ELF-1 (cell line): ENCODE data around the gene SLC43A3.
"Not testable (repeated sequence)": the region's sequence is repeated elsewhere in the genome, so short reads cannot be mapped to it uniquely, and the experiment has no call there.

ENCODE experiments used
- DNase-seq: peaks from one replicate; pipeline ENCODE4 v3.0.0-alpha.2; 2016; ENCODE audit warnings: low read depth, low spot score

The SLC43A3 gene

DNA sequence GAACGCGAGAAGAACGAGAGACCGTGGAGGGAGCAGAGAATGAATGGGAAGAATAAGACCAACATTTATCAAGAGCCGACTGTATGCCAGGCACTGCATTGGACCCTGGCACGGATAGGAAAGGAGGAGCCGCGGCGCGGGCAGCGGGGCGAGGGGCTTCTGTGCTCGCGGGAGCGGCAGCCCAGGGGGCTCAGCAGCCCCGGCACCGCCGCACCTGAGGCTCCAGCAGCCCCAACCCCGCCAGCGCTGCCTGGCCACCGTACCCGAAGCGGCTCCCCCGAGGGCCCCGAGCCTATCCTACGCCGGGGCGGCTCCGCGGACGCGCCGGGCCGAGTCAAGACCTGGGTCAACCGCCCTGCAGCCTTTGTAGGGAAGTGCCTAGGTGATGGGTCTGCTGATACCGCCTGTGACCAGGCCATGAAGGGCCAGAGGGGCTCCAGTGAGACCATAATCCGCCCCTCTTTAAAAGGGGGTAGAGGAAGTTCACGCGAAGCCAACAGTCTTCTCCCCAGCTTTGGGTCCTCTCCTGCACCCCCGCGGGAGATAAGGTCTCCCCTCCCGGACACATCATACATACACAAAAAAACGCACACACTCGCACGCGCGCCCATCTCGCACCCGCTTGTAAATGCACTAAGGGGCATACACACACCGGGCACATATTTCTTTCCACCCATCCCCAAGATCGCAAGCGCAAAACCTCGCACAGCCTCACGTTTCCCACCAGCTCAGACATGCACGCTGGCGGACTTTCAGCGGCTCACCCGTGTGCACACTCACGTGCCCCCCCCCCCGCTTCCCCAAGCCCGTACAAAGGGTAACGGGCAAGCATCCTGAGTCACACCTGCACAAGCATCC is 32.5 kb upstream of the SLC43A3 start:
- no peak for DNase-seq

DNA sequence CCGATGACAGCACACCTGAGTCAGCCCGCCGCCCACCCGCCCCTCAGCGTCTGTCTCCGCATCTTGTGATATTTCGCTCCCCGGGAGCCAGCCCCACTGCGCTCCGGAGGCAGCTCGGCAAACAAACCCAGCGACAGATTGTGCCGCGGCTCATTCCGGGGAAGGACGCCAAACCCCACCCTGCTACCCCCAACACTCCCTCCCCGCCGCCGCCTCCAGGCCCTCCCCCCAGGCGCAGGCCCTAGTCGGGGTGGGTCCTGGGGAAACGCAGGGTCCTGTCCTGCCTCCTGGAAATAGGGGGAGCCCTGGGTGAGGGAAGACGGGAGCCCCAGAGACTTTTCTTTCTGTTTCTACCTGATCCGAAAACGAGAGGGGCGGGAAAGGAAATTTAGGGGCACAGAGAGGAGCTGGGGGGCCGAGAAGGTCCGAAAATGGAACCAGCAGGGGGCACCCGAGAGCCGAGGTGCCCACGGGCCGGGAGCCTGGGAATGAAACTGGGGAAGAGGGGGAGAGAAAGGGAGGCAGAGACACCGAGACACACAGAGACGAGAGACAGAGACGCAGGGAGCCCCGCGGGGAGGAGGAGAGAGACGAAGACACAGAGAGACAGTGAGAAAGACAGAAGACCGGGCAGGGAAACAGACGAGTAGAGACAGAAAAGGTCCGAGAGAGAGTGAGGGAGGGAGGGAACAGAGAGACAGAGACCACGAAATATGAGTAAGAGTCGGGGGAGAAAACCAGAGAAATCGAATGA is 31.7 kb upstream of the SLC43A3 start:
- DNase-seq: peak; percentile 58

DNA sequence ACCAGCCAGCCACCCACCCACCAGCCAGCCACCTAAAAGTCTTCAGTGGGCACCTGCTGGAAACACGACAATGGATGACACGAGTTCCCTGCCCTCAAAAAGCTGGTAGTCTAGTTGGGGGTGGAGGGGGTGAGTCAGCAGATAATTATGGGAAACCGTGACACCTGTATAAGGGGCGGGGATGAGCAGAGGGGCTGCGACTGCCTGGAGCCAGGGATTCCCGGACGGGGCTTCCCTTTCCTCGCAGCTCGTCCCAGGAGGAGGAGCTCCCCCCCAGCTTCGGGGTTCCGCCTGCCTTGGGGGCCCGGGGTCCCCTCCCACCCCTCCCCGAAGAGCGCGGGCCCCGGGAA is 31.1 kb upstream of the SLC43A3 start:
- DNase-seq: no peak

DNA sequence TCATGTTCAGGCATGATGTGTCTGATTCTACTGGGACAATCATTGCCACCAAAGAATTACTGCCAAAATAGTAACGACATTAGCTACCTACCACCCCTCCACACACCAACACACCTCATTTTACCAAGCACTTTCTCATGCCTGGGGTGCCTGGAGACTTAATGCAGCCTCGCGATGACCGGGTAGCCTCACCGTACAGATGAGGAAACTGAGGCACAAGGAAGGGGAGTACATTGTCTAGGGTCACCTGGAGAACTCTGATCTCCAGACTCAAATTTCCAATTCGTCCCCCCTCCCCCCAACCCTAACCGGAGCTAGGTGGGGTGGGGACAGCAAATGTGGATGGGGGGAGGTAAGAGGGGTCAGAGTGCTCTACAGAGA is 30.7 kb upstream of the SLC43A3 start:
- DNase-seq: no peak

DNA sequence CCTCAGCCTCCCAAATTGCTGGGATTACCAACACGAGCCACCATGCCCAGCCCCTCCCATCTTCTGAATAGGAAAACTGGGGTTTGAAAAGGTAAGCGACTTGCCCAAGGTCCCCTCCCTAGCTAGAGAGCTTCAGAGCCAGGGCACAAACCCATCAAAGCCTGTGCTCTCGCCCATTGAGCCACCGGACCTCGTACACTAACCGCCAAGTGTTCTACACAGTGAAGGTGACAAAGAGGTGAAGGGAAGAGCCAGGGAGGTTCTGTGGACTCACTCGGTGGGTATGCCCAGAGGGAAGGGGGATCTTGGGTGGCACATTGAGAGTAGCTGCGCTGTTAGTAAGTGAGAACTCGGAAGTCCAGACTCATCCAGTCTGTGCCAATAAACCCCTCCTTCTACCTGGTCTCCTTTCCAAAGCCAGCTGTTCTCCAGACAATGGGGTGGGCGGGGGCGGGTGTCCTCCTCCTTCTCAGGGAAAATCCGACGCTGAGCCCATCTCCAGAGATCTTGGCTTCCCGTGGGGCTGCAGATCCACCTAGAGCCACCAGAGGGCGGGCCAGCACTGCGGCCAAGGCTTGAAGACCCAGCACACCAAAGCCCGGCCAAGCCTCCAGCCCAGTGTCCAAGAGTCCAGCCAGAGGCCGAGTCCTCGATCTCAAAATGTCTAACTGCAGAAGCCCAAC is 30.2 kb upstream of the SLC43A3 start:
- DNase-seq: peak; percentile 96

DNA sequence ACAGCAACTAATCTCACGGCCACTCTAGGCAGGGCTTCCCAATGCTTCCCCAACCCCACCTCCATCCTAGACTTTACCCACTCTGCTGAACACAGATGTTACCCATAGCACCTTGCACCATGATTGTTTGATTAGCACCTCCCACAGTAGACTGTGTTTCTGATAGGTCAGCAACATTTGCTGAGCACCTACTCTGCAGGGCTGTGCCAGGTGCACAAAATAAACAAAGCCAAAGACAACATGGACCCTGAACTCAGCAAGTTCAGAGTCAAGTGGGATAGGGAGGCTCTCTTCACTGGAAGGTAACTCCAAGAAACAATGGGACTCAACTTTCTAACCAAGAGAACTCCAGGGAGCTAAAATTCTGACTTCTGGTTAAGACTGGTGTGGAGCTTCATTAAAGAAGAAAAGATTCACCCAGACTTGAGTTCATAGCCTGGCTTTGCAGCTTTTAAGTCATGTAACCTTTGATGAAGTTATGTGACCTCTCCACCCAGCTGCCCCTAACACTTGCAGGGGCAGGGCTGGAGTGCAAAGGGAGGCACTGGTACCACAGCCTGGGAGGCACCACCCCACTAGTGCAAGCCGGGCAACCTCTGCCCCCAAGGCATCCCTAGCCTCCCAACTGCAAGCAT is 26.7 kb upstream of the SLC43A3 start:
- DNase-seq: no peak

DNA sequence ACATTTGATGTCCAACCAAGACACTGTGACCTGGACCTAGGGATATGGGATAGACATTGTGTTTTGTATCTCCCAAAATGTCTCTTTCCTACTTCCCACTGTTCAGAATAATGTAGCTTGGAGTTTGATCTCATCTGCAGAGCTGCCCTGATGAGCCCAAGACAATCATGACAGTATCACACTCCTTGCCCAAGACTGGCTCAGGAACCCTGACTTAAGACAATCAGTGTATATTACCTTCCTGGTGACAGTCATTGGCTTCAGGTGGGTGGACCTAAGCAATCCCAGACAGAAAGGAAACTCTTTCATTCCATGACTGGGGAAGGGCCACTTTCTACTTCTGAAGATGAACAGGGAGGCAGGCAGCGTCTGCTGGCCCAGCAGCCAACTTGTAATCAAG is 19.1 kb upstream of the SLC43A3 start:
- no peak for DNase-seq

DNA sequence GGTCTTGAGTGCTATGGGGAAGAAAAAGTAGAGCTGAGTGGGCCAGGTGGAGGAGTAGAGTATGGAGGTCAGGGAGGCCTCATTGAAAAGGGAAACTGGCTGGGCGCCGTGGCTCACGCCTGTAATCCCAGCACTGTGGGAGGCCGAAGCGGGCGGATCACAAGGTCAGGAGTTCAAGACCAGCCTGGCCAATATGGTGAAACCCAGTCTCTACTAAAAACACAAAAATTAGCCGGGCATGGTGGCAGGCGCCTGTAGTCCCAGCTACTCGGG is 18.1 kb upstream of the SLC43A3 start:
- not testable (repeated sequence) for DNase-seq

DNA sequence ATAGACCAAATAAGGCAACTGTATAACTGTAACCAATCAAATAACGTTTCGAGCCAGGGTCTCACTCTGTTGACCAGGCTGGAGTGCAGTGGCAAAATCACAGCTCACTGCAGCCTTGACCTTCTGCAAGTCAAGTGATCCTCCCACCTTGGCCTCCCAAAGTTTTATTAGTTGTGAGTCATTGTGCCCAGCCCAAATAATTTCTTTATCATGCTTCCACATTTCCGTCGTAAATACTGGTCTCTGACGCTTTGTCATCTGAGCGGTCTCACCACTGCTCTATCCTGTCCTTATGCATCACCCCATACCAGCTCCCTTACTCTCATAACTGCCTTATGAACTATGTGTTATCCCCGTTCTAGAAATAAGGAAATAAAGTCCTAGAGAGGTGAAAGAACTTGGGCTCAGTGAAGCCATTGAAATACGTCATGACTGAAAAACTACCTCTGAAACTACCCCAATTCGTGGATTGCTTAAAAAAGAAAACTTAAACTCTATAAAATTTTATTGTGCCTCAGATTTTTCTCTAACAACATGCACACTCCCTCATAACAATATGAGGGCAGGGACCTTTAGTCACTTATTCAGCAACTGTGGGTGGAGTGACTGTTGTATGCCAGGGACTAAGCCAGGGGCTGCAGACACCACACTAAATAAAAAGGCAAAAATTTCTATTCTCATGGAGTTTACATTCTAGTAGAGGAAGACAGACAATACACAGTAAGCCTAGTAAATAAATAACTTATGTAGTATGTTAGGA is 17.6 kb upstream of the SLC43A3 start:
- DNase-seq: no peak

DNA sequence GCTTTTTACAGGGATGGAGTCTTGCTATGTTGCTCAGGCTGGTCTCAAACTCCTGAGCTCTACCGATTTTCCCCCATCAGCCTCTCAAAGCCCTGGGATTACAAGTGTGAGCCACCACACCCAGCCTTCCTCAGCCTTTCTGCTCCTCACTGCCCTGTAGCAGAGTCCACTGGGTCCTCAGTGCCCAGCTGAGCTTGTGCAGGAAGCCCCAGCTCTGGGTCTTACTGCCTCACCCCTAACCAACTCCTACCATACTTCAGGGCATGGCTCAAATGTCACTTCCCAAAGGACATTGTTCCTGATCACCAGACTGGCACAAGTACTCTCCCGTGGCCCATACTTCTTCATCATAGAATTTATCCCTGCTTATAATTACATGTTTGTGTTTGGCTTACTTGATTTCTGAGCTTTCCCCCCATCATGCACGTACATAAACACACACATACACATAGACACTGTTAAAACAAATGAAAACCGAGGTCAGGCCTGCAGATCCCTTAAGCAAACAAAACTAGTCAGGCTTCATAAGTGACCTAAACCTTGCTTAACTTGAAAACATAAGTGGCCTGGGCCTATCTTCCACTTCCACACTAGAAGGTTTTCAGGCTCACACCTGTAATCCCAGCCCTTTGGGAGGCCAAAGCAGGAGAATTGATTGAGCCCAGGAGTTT is 14.0 kb upstream of the SLC43A3 start:
- no peak for DNase-seq

DNA sequence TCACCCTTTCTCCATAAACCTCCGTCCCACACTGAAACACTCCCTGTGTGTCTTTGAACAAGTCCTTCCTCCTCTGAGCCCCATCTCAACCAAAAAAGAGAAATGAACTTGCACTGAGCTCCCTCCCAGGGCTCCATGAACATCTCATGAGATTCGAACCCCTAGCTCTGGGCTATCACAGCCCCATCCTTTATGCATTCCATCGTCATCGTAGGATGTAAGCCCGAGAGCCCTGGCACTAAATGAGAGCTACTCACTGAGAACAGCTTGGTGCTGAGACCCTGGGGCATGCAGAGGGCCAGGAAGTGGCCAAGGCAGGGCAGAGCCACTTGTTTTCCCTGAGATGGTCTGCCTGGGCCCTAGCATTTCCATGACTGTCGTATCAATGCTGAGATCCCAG is 12.9 kb upstream of the SLC43A3 start:
- DNase-seq: no peak

DNA sequence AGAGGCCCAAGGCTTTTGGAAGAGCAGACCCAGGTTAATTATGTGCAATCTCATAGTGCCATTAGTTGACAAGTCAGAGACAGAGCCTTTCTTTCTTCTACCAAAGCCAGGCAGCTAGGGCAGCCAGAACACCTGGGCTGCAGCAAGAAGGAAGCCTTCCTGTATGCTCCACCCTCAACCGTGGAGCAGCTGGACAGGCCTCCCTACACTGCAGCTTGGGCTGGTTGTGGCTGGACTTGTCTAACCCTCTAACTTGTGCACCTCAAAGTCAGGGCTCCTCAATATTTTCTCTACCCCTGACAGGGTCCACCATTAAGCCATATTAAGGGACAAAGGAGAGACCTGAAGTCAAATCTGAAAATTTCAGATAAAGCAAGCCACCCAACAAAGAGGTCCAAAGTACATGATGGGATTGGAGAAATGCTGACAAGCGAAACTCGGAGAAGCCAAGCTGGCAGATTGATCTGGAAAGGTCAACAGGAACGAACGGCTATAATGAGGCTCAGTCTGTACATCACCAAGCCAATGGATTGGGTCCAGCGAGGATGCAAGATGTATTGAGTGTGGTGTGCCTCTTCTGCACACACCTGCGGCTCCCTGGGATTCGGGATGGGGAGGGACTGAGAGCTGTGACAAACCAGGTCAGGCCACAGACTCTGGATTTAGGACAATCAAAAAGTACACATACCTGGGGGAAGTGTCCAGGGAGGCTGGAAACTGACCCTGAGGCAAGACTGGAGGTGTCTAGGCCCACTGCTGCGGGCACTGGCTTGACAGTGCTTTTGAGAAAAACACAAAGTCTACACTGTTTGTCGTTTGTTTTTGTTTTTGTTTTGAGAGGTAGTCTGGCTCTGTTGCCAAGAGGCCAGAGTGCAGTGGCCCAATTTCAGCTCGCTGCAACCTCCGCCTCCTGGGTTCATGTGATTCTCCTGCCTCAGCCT is 11.7 kb upstream of the SLC43A3 start:
- DNase-seq: no peak

DNA sequence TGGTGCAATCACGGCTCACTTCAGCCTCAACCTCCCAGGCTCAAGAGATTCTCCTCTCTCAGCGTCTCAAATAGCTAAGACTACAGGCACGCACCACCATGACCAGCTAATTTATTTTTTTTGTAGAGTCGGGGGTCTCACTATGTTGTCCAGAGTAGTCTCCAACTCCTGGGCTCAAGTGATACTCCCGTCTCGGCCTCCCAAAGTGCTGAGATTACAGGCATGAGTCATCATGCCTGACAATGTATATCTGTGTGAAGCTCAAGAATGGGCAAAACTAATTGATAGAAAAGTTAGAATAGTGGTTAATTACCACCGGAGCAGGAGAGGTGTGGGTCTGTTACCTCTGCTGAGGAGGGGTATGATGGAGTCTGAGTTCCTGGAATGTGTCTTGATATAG is 9.1 kb upstream of the SLC43A3 start:
- DNase-seq: no peak

DNA sequence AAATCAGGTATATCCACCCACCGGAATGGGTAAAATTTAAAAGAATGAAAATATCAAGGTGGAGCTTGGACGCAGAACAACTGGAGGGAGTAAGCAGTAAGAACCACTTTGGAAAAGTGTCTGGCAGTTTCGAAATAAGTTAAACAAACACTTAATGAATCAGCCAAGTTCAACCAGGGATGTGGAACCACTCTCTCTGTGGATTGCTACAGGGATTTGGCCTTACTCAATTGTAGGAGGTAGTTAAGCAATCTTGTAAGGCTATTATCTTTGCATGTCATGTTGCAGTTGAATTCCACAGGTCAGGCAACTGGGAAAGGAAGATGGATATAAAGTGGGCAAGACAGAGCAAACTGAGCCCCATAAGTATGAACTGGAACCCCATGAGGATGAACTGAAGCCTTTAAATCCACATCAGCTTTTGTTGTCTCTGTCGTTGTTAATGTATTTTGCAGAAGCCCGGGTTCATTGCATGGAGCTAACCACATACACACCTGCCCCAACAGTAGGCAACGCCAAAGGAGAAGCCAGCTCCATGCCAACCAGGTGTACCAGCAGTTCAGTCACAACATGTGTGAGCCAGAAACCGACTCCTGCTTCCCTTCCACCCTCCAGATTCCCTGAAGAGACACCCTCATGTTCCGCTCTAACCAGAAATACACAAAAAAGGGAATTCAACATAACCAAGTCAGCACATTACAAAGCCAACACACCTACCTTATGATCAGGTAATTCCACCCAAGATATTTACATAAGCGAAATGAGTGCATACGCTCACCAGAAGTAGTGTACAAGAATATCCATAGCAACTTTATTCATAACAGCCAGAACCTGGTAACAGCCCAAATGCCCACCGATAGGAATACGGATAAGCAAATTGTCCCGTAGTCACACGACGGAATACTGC is 8.0 kb upstream of the SLC43A3 start:
- no peak for DNase-seq

DNA sequence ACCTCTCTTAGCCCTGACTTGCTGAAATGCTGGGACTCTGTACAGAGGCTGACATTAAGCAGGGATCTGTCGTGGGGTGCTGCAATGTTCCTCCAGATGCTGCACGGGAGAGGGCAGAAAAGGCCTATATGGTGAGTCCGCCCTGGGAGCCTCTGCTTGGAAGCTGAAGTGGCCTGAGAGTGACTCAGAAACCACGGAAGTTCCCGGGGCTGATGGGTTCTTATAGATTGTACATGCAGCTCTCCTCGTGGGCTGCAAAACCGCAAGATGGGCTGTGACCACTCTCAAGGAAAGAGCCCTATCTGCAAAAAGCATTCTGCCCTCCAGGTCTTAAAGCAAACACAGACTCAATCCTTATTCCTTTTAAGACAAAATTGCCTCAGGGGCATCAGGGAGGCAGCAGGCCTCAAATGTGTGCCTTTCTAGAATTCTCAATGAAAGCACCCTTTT is 5.8 kb upstream of the SLC43A3 start:
- no peak for DNase-seq

DNA sequence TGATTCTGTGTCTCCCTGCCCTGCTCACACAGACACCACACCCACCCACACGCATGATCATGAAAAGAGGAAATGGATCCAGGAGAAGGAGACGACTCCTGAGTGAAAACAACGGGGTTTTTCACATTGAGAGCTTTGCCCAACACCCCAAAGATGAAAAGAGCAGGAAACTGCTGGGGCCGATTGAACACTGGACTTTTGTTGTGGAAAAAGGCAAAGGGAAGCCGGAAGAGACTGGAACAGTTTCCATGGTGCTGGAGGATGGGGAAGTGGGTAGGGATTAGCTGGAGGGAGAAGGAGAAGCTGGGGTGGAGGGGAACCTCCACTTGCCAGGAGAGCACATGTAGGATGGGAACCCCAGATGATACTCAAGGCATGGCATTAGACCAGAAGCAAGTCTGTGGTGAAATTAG is 5.2 kb upstream of the SLC43A3 start:
- DNase-seq: no peak

DNA sequence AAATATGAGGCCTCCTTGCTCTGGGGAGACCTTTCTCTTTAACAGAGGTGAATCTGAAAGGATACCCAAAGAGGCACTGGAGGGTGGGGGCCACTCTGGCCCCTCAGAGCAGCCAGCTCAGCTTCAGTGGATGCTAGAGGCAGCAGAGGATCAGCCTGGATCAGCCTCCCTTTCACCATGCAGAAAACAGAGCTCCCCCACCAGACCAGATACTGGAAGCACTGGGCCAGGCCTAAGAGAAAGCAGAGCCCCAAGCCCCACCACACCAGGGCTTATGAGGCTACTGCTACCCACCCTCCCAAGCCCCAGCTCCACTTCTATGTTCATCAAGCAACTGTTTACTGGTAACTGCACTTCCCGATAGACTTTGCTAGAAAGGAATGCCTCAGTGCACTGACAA is 4.0 kb upstream of the SLC43A3 start:
- no peak for DNase-seq

DNA sequence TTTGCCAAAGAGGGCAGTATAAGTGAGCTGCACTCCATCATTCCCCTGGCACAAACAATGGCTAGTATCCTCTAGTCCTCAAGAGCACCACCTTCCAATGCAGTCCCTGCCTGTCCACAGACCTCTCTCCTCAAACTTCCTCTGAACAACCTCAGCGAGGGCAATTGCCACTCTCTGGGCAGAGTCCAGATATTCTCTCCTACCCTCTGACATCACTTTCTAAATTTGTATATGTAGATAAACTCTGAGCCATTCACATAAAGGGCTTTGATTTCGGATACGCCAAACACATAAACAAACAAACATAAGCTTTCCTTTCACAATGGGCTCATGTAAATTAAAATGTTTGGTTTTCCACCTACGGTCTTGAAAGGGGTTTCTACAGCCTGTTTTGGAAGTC is 3.0 kb upstream of the SLC43A3 start:
- no peak for DNase-seq

DNA sequence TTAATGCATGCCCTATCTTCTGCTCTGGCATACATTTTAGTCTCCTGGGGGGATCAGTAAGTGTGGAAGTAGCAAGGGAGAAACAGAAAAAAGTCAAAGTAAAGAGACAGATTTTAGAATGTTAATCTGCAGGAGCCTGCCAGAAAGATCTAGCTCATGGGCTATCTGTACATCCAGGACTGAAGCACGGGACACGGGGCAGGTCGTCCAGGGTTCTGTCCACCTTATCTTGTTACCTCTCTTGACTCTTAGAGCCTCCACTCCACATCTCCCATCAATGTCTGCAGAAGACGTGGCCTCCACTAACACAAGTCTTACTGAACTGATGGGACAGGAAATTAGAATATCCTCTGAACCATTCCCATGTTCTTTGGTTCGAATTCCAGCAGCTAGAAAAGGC is 1.7 kb upstream of the SLC43A3 start:
- no peak for DNase-seq
